ENCODE data around the gene EXD3.

EXD3 gene

GRCh38 chr9:137275588-137276472 lies 147.1 kb downstream of the EXD3 start:
- TF ChIP-seq, protein P1, sequence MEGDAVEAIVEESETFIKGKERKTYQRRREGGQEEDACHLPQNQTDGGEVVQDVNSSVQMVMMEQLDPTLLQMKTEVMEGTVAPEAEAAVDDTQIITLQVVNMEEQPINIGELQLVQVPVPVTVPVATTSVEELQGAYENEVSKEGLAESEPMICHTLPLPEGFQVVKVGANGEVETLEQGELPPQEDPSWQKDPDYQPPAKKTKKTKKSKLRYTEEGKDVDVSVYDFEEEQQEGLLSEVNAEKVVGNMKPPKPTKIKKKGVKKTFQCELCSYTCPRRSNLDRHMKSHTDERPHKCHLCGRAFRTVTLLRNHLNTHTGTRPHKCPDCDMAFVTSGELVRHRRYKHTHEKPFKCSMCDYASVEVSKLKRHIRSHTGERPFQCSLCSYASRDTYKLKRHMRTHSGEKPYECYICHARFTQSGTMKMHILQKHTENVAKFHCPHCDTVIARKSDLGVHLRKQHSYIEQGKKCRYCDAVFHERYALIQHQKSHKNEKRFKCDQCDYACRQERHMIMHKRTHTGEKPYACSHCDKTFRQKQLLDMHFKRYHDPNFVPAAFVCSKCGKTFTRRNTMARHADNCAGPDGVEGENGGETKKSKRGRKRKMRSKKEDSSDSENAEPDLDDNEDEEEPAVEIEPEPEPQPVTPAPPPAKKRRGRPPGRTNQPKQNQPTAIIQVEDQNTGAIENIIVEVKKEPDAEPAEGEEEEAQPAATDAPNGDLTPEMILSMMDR (IDR thresholded peaks at IDR 0.05; ENCODE audit: low read depth, low read length), result no peak
- DNase-seq (ENCODE audit: extremely low read depth, low read depth), result no peak

DNA sequence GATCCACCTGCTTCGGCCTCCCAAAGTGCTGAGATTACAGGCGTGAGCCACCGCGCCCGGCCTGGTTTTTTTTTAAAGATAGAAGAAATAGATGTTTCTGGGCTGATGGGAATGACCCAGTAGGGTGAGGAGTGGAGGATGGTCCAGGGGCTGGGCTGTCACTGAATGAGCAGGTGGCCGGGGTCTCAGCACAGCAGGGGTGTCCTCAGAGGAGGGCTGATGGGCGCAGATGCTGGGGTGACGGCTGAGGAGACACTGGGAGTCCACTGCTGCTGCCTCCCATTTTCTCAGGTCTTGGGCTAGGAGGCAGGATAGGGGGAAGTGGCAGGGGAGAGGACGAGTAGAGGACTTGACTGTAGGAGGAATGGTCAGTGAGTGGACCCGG lies 147.8 kb downstream of the EXD3 start:
- TF ChIP-seq, protein P1 (IDR thresholded peaks at IDR 0.05; ENCODE audit: low read depth, low read length), result no peak
- no peak for DNase-seq (ENCODE audit: extremely low read depth, low read depth)

GRCh38 chr9:137273611-137274320 lies 149.2 kb downstream of the EXD3 start:
- DNase-seq (ENCODE audit: extremely low read depth, low read depth), result no peak
- TF ChIP-seq, protein P1 (IDR thresholded peaks at IDR 0.05; ENCODE audit: low read depth, low read length), result no peak

- TF ChIP-seq, protein P1 (IDR thresholded peaks at IDR 0.05; ENCODE audit: low read depth, low read length), result no peak
- DNase-seq (ENCODE audit: extremely low read depth, low read depth), result no peak
These were observed 149.9 kb downstream of the EXD3 start for GRCh38 chr9:137273095-137273490.

DNA sequence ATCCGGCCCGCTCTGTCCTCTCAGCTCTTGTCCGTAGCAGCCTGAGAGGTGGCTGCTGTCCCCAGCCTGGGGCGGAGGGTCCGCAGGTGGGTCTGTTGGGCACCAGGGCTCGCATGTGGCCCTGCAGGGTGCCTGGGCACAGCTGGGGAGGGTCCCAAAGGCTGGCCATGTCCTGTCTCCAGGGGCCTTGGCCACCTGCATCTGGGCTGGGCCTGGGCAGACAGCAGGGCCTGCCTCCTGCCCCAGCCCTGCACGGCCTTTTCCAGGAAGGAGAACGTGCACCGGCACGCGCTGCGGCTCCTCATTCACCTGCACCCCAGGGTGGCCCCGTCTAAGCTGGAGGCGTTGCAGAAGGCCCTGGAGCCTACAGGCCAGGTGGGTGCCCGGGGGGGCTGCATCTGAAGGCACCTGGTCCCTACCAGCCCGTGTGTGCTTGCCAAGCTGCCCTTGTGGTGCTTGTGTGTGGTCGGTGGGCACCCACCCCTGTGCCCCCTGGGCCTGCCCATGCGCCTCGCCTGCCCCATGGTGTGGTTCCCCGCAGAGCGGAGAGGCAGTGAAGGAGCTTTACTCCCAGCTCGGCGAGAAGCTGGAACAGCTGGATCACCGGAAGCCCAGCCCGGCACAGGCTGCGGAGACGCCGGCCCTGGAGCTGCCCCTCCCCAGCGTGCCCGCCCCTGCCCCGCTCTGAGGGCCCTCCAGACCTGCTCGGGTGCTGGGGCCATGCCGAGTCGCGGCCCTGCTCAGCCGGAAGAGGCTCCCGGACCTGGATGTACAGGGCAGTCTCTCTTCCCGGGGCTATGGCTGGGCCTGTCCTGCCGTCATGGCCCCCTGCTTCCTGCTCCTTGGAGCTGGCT lies 150.5 kb downstream of the EXD3 start:
- TF ChIP-seq, protein P1 (IDR thresholded peaks at IDR 0.05; ENCODE audit: low read depth, low read length), result no peak
- DNase-seq (ENCODE audit: extremely low read depth, low read depth), result no peak

GRCh38 chr9:137271696-137272076 lies 151.3 kb downstream of the EXD3 start:
- TF ChIP-seq, protein P1 (IDR thresholded peaks at IDR 0.05; ENCODE audit: low read depth, low read length), result no peak
- no peak for DNase-seq (ENCODE audit: extremely low read depth, low read depth)
